HG02852 (cell line): Measurements from ENCODE around the gene PXMP2.

Source experiments
- ATAC-seq: cut with Tn5 transposase; IDR thresholded peaks from one replicate; pipeline ENCODE4 v1.9.1; 2021; ENCODE audit warnings: mild to moderate bottlenecking, moderate library complexity; ENCODE audit not compliant: unreplicated experiment

PXMP2 gene

DNA sequence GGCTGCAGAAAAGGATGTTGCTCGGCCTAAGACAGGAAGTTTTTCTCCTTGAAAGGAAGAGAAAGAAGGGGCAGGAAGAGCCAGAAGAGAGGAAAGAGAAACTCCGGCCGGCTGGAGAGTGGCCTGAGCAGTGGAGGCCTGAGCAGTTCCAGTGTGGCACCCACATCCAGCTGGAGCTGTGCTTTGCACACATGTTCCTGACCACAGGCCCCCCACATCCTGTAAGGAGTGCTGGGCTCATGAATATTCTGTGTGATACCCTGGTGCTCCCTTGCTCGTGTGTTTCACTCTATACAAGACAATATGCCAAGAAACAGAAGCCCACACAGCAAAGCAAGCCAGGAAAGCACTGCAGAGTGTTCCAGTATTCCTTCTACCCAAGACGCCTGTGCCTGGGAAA lies 27.3 kb upstream of the PXMP2 start:
- ATAC-seq: no peak

DNA sequence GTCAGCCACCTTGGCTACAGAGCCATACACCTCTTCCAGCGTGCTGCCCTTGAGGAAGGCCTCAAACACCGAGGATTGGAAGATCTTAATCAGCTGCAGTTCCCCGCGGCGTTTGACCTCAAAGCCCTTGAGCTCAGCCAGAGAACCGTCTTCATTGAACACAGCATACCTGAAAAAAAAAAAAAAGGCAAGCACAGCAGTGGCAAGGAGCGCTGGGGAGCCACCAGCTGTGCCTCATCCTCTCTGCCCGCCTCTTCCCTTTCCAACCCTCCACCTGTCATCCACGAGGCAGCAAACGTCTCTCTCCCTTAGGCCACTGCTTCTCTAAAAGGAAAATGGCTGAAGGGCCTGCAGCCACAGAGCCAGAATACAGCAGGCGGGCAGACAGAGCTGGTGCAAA lies 26.4 kb upstream of the PXMP2 start:
- ATAC-seq: no peak

DNA sequence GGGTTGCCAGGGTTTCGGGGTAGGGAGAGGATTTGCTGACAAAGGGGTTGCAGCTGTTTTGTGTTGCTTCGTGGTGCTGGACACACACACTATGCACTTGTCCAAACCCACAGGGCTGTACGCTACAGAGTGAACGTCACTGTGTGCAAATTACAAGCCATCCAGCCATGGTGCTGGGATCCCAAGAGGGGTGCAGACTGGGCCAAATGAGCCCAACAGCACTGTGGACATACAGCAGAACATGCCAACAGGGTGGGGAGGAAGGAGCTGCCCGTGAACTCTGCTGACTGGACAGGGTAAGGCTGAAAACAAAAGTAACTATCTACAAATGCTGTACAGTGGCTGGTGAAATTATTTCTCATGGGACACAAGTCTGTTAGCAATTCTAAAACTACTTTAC lies 25.4 kb upstream of the PXMP2 start:
- no peak for ATAC-seq

GRCh38 chr12:132662901-132663755 lies 24.3 kb upstream of the PXMP2 start:
- ATAC-seq: no peak

- ATAC-seq: no peak
Measured at GRCh38 chr12:132664206-132665148, 22.9 kb upstream of the PXMP2 start.

DNA sequence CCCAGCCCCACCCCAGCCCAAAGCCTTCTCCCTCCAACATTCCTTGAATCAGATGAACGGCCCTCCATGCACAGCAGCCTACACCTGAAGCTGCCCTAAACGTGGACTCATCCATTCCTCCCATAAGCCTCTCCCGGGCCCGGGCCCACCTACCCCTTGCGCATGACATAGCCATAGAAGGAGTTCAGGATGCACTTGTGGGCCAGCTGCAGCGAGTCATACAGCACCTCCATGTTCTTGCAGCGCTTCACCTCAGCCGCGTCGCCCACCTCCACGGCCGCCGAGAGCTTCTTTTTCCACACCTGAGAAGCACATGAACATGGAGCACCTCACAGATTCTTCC lies 22.3 kb upstream of the PXMP2 start:
- ATAC-seq: no peak

DNA sequence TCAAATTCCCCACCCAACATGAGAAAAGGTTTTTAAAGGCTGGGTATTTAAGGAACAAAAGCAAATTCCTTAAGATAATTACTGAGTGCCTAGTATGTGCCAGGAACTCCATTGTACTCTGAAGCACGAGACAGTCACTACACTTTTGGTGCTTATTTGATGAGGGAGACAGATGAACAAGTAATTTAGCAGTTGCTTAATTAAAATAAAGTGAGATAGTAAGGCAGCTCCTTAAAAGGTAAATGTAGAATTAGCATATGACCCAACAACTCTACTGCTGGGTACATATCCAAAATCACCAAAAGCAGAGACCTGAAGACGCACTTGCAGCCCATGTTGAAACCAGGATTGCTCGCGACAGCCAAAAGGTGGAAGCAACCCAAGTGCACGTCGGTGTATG lies 21.6 kb upstream of the PXMP2 start:
- no peak for ATAC-seq

DNA sequence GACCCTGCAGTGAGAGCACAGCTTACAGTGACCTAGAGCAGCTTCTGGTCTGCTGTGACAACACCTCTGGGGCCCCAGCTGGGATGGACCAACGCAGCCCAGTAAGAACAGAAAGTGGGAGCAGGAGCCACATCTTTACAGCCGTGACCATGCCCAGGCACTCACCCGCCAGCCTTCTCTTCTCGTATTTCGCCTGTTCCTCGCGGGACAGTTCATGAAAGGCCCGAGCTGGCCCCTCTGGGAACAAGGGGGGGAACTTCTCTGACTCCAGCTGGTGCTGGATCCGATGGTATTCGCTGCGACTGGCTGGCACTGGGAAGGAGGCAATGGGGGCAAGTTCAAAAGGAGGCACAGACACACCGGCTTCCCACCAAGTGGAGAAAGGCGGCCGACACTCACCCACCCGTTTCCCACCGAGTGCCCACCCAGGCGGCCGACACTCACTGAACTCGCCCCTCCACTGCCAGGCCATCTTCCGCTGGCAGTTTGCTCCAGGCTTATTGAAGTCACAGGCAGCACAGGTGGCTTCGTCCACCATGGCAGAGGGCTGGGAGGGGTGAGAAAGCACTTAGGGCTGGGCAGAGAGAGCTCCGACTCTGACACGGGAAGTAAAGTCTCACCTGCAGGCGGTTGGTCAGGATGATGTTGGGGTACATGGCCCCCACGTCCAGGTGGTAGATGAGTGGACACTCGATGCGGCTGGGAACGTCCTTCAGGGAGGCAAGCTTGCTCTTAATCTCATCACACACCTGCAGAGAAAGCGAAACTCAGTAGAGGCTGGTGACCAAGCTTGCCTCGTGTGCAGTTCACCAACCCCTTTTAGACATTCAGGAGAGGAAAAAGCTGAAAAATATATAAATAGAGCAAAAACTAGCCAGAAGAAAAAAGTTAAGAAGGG lies 18.9 kb upstream of the PXMP2 start:
- ATAC-seq: no peak

GRCh38 chr12:132669166-132669879 lies 18.1 kb upstream of the PXMP2 start:
- ATAC-seq: no peak

DNA sequence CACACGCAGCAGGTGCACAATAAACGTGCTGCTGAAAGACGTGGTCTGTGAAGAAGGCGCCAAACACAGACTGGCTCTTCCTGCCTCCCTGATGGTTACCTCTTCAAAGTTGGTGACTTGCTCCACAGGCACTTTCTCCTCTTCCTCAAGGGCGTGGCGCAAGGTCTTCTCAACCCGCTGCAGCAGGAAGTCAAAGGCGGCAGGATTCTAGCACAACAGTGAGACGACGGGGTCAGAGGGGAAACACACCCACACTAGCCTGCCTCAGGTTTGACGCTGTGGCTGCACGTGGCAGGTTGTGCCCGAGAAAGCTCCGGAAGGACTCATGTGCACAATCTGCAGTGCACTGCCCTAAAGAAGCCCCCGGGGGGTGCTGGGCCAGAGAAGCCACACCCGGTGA lies 15.3 kb upstream of the PXMP2 start:
- ATAC-seq: no peak

DNA sequence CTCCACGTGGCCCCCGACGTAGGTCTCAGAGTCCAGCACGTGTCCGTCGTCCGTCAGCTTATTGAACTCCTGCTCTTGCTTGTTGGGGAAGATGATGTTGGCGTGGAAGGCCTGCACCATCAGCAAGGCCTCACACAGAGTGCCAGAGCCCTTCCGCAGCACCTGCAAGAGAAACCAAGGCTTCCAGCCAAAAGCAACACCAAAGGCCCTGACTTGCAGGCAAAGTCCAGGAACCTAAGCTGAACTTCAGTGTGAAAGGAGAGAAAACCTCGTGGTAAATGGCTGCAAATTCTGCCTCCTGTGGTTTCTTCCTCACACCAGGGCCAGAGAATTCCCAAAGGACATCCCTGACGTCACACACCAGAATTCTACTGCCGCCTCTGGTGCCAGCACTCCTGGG lies 14.7 kb upstream of the PXMP2 start:
- no peak for ATAC-seq

DNA sequence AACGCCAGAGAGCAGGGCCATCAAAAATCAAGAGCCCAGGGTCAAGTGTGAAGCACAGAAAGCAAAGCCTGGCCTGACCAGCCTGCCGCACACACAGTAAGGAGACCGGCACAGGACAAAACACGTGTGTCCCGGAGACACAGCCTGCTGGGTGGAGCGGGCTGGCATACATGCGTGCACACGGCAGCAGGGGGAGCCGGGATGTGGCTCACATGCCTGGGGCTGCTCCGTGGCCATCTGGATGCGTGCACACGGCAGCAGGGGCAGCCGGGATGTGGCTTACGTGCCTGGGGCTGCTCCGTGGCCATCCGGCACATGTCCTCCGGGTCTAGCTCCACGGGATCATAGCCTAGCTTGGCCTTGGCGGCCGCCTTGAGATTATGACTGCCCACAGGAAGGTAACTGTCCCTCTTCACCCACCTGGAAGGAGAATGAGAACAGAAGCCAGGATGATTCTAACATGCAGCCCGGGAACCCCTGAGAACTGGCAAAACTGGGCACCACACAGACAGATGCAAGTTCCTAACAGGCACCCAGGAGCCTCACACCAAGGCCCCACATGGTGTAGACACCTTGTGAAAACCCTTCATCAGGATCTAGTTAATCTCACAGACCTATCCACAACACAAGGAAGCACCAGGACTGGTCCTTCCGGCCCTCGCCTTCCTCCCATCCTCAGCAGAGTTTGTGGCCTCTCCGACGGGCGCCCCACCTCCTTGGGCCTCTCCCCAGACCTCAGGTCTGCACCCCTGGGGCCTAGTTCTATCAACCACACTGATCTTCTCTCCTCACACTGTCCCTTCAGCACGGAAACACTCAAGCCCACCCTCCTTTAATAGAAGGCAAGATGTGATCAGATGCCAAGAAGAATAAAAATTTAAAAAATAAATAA lies 13.9 kb upstream of the PXMP2 start:
- no peak for ATAC-seq

DNA sequence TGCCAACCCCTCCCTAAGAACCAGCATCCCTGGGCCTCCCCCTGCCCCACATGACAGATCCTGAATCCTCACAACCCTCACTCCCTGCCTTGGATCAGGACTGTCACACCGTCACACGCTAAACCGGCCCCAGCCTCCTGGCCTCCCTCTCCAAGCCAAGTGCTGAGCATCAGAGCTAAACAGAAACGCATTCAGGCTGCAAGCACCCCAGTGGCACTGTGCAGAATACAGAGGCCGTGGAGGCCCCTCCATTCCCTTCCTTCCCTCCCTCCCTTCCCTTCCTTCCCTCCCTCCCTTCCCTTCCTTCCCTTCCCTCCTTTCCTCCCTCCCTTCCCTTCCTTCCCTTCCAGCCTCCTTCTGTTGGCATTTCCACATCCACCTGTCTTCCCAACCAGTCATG lies 12.8 kb upstream of the PXMP2 start:
- no peak for ATAC-seq

- no peak for ATAC-seq
Measured at GRCh38 chr12:132675757-132676432, 11.5 kb upstream of the PXMP2 start.

- no peak for ATAC-seq
Measured at GRCh38 chr12:132677492-132677891, 9.9 kb upstream of the PXMP2 start.

DNA sequence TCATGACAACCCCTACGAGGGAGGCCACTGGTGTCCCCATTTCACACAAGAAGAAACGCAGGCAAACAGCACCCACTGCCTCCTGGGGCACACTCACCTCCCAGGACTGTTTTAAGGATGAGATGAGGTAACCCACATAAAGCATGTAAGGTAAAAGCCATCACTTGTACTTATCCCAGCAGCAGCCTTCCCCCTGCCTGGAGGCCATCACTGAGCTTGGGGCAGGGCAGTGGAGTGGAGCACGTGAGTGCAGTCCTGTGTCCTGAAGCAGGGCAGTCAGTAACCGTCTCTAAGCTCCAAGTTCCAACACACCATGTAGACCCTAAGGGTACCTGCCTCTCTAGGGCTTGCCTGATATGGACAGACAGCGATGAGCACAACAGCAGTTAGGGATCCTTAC lies 2.0 kb upstream of the PXMP2 start:
- ATAC-seq: no peak

- peak; percentile 14 for ATAC-seq
Measured at GRCh38 chr12:132686825-132687210, 569 bp upstream of the PXMP2 start.

- no peak for ATAC-seq
Measured at GRCh38 chr12:132689227-132689626, 1.8 kb downstream of the PXMP2 start.

DNA sequence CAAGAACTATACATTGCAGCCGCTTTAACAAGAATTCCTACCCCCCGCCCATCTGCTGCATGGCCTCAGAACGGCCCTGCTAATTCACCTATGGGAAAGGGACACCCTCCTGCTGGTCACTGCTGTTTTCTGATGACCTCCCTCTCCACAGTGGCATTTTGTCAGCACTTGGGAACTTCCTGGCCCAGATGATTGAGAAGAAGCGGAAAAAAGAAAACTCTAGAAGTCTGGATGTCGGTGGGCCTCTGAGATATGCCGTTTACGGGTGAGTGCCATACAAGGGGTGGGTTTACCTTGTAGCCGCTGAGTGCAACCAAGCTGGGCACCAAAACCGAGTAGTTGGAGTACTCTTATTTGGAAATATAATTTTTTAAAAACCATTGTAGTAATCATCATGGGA lies 2.7 kb downstream of the PXMP2 start:
- ATAC-seq: no peak
